NCI-H748 (cell line): ENCODE results near the gene POLDIP3.
A peak's percentile ranks its signal among the peaks of the same experiment; 100 is the strongest.
"Not testable (repeated sequence)": the region's sequence is repeated elsewhere in the genome, so short reads cannot be mapped to it uniquely, and the experiment has no call there.

Source experiments
- DNase-seq: peaks from one replicate; lab custom pipeline; 2025; ENCODE audit not compliant: unreplicated experiment; lab: John Stamatoyannopoulos, UW

The POLDIP3 gene

GRCh38 chr22:42587588-42588175 is 27.0 kb downstream of the POLDIP3 start:
- no peak for DNase-seq

DNA sequence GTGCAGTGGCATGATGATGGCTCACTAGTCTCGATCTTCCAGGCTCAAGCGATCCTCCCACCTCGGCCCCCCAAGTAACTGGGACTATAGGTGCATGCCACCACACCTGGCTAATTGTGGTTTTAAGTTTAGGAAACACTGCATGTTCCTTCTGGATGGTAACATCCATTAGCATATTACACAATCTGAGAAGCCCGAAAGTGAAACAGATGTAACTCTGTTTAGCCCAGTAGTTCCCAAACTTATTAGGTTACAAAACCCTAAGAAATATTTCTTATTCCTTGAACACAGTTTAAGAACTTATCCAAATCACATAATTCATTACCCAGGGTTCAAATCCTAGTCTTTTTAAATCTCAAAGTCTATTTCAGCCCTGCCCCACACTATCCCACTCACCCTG is 28.3 kb downstream of the POLDIP3 start:
- DNase-seq = no peak

- DNase-seq = no peak
Measured at GRCh38 chr22:42585096-42585495, 29.6 kb downstream of the POLDIP3 start.

GRCh38 chr22:42584364-42584940 is 30.2 kb downstream of the POLDIP3 start:
- DNase-seq = no peak

DNA sequence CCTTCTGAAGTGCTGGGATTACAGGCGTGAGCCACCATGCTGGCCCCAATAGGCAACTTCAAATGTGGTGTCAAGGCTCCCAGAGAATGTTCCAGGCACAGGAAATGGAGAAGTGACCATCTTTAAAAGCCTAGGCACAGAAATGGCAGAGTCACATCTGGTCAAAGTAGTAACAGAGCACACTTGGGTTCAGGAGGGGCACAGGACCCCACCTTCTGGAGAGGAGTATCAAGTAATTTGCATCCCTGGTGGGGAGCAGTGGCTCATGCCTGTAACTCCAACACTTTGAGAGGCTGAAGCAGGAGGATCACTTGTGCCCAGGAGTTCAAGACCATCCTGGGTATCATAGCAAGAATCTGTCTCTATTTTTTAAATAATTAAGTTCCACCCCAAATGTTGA is 31.7 kb downstream of the POLDIP3 start:
- no peak for DNase-seq

- peak; percentile 76 for DNase-seq
Measured at GRCh38 chr22:42581762-42582716, 32.6 kb downstream of the POLDIP3 start.

DNA sequence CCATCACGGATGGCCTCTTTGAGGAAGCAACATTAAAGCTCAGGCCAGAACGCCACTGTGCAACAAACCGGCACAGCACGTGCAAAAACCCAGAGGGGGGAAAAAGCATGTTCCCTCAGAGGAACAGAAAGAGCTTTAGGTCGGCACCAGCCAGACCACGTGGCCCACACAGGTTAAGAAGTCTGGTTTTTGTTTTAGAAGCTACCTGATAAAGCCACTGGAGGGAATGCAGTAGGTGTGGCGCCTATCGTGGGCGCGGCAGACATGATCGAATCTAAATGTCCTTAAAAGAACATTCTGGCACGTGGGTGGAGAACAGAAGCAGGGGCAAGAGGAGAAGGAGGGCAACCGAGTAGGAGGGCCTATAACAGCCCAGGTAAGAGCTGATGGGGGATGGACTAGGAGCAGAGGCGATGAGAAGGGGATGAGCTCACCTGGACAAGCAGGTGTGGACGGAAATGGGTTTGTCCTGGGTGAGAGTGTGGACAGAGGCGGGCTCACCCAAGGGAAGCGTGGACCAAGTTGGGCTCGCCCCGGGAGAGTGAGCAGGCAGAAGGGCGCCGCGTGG is 33.4 kb downstream of the POLDIP3 start:
- DNase-seq = peak; percentile 25

DNA sequence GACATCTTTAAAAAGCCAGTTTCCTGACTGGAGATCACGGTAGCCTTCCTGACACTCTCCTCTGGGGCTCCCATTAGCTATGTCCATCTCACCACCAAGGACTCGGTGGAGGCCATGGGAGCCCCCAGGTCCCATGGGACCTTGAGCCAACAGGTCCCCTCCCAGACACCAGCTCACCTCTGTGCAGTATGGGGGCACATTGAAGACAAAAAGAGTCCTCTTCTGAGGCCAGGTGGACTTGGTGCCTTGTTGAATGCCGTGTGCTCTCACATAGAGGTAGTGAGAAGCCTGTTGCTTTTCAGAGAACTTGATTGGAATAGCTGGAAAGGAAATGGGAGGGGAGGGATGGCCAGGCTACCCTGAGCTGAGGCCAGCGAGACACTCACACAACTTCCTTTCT is 34.6 kb downstream of the POLDIP3 start:
- not testable (repeated sequence) for DNase-seq

GRCh38 chr22:42577623-42578240 is 37.0 kb downstream of the POLDIP3 start:
- DNase-seq = no peak

DNA sequence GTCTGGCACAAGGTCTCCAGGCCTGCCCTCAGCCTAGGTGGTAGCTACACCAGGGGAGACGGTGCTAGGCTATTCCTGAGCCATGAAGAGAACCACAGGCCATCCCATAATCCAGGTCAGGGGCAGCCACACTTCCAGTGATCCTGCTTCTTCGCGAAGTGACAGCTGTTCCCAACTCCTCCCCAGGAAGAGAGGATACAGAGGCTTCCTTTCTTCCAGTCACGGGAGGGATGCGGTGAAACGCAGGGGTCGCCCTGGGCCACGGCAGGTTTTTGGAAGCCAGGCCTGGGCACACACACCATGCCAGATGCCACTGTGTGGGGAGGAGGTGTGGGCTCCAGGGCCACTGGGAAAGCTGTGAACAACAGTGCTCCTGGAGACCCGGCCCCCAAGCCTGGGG is 37.5 kb downstream of the POLDIP3 start:
- DNase-seq = not testable (repeated sequence)

- DNase-seq = not testable (repeated sequence)
Measured at GRCh38 chr22:42575996-42576574, 38.6 kb downstream of the POLDIP3 start.

GRCh38 chr22:42574468-42574867 is 40.2 kb downstream of the POLDIP3 start:
- DNase-seq = not testable (repeated sequence)

DNA sequence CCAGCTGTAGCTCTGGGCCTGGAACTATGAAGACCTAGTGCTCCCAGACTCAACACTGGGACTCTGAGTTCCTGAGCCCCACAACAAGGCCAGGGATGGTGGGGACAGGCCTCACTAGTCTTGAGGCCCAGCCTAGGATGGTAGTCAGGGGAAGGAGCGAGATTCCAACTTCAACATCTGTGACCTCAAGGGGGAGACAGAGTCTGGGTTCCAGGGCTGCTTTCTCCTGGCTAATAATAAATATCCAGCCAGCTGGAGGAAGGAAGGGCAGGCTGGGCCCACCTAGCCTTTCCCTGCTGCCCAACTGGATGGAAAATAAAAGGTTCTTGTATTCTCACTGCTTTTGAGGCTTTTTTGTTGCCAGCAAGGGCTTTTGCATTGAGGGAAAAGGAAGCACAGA is 40.6 kb downstream of the POLDIP3 start:
- DNase-seq = not testable (repeated sequence)

DNA sequence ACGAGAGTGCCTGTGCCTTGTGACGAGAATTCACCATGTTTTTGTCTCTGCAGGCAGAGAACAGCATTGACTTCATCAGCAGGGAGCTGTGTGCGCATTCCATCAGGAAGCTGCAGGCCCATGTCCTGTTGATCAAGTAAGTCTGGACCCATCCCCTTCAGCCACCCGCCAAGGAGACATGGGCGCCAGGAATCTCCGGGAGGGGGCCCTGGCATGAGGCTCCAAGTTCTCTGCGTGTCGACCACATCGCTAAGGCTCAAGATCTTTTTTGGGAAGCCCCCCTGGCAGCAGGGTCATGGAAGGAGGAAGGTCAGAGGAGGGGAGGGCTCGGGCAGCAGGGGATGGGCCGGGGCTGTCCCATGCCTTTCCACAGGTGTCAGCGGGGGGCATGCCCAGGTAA is 43.6 kb downstream of the POLDIP3 start:
- not testable (repeated sequence) for DNase-seq

DNA sequence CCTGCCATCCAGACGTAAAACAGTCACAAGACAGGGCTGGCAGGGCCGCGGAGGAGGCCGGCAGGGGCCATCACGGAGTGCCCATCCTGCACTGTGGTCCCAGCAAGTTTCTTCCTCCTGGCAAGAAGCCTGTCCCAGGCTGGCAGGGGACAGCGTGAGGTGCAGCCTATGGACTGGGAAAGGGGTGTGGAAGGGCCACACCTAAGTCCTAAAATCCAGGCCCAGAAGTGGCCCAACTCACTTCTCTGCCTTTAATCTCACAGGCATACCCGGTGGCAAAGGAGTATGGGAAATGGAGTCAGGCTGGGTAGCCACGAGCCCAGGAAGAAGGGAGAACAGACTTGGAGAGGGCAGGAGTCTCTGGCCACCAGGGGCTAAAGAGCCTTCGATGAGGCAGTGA is 44.1 kb downstream of the POLDIP3 start:
- DNase-seq = not testable (repeated sequence)

- not testable (repeated sequence) for DNase-seq
Measured at GRCh38 chr22:42567950-42568349, 46.7 kb downstream of the POLDIP3 start.

- DNase-seq = no peak
Measured at GRCh38 chr22:42565956-42566355, 48.7 kb downstream of the POLDIP3 start.

DNA sequence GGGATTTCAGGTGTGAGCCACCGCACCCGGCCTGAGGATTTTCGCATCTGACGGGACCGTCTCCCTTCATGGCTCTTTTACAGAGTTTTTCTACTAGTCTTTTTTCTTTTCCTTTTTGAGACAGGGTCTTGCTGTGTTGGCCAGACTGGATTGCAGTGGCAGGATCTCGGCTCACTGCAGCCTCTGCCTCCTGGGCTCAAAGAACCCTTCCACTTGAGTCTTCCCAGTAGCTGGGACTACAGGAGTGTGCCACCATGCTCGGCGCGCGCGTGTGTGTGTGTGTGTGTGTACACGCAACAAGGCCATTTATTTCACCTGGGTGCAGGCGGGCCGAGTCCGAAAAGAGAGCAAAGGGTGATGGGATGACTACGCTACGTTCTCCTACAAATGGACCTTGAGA is 50.0 kb downstream of the POLDIP3 start:
- no peak for DNase-seq

- not testable (repeated sequence) for DNase-seq
Measured at GRCh38 chr22:42563943-42564342, 50.7 kb downstream of the POLDIP3 start.

DNA sequence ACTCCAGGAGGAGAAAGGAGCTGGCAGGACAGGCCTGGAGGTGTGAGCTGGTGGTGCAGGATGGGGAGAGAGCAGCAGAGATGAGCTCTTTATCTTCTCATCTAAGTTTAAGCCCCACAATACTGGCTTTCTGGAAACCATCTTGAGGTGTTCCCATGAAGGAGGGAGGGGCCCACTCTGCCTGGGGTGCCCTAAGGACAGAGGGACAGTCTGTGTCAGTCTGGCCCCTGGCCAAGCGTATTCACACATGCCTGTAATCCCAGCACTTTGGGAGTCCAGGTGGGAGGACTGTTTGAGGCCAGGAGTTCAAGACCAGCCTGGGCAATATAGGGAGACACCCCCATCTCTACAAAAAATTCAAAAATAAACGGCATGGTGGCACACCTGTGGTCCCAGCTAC is 52.0 kb downstream of the POLDIP3 start:
- DNase-seq = no peak

GRCh38 chr22:42562279-42562678 is 52.4 kb downstream of the POLDIP3 start:
- no peak for DNase-seq
